Smooth muscle cell (in vitro differentiated cells): ENCODE results near the gene MT3. TPM values are rescaled to one million over a fixed set of nuclear protein-coding genes. Genes with fewer than 3 reads are reported as not detected.

Experiments
- DNase-seq: peaks from one replicate; lab custom pipeline; 2025; ENCODE audit not compliant: unreplicated experiment; lab: John Stamatoyannopoulos, UW
- H2AFZ ChIP-seq: fragments of 200-600 bp; sonication (generic); 2 replicates; pipeline ENCODE4 v1.6.0; 2016; ENCODE audit warnings: antibody characterized with exemption, low read depth, mild to moderate bottlenecking
- H3F3A ChIP-seq: fragments of 200-600 bp; sonication (generic); 2 replicates; pipeline ENCODE4 v1.6.0; 2017; ENCODE audit warnings: antibody characterized with exemption, low read depth
- H3K27ac ChIP-seq: fragments of 200-600 bp; sonication (generic); 2 replicates; pipeline ENCODE4 v1.5.1; 2016; ENCODE audit warnings: low read depth, mild to moderate bottlenecking
- H3K27me3 ChIP-seq: fragments of 200-600 bp; sonication (generic); 2 replicates; pipeline ENCODE4 v1.6.1; 2016; ENCODE audit warnings: low read depth, mild to moderate bottlenecking
- H3K36me3 ChIP-seq: fragments of 200-600 bp; sonication (generic); 2 replicates; pipeline ENCODE4 v1.5.1; 2016; ENCODE audit warnings: low read depth
- H3K4me1 ChIP-seq: fragments of 200-600 bp; sonication (generic); 2 replicates; pipeline ENCODE4 v1.5.1; 2016; ENCODE audit warnings: low read depth
- H3K4me2 ChIP-seq: fragments of 200-600 bp; sonication (generic); 2 replicates; pipeline ENCODE4 v1.6.0; 2016; ENCODE audit warnings: mild to moderate bottlenecking
- H3K4me3 ChIP-seq: fragments of 200-600 bp; sonication (generic); 2 replicates; pipeline ENCODE4 v1.5.1; 2016; ENCODE audit warnings: mild to moderate bottlenecking
- H3K79me2 ChIP-seq: fragments of 200-600 bp; sonication (generic); 2 replicates; pipeline ENCODE4 v1.6.0; 2016; ENCODE audit warnings: low read depth, mild to moderate bottlenecking
- H3K9ac ChIP-seq: fragments of 200-600 bp; sonication (generic); 2 replicates; pipeline ENCODE4 v1.6.0; 2016; ENCODE audit warnings: low read depth
- H3K9me3 ChIP-seq: fragments of 200-600 bp; sonication (generic); replicated peaks from 2 replicates; pipeline ENCODE4 v1.5.1; 2016; ENCODE audit warnings: low read depth
- H4K20me1 ChIP-seq: fragments of 200-600 bp; sonication (generic); 2 replicates; pipeline ENCODE4 v1.6.0; 2016; ENCODE audit warnings: low read depth
- WGBS: methylation state at CpG from one replicate; pipeline ENCODE4 v1.1.7; 2016; ENCODE audit warnings: low lambda C conversion rate; 5-methylcytosine and 5-hydroxymethylcytosine counted together
- polyA plus RNA-seq: library from polyadenylated mRNA; unstranded; fragments of >200 nt; fragmentation: Nextera tagmentation; extraction: Ambion mirVana; gene quantifications from 2 replicates; pipeline ENCODE4 v1.2.1, GENCODE V29; 2016
- total RNA-seq: library from RNA; depleted of rRNA; stranded (reverse); fragments of >200 nt; gene quantifications from 2 replicates; pipeline ENCODE4 v1.2.3, GENCODE V29; 2014
- TF ChIP-seq, protein P1 (sequence below): fragments of 200-600 bp; sonication (generic); IDR thresholded peaks from 2 replicates; pipeline ENCODE4 v1.5.1; 2017; ENCODE audit warnings: borderline replicate concordance, mild to moderate bottlenecking, antibody characterized with exemption; ENCODE audit not compliant: insufficient read depth, poor library complexity, severe bottlenecking

MT3 gene
- total and polyA plus RNA-seq, 2 experiments from 2014 or later, result not detected

DNA sequence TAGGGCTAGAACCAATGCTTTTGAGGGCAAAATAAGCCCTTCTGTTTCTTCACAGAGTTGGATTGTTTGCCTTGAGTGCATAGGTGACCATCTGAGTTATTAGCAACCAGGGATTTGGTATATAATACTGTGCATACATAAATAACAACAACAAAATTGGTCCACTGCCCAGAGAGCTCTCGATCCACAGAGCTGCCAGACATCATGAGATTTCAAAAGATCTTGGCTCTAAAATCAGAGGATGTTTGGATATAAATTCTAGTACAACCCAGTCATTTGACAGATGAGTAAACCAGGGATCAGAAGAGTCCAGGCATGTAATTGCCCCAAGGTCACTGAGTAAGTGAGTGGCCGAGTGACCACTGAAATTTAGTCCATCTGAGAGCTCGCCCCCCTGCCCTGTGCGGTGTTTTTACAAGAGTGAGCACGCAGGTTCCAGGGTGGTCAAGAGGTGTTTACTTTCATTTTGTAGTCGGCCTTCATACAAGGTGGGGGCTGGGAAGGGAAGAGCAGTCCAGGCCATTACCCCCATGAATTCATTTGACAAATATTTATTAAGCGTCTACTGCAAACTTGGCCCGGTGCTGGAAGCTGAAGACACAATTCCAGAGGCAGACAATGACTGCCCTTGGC lies 17.3 kb downstream of the MT3 start:
- no peak overlapping the region for H3K4me3 ChIP-seq
- peaks cover 23% of the 10 kb centered on the region for H3F3A ChIP-seq
- H3K27ac ChIP-seq, result peak overlapping the region; percentile 93
- no peaks in the 10 kb centered on the region for H3K27me3 ChIP-seq
- WGBS, result 55% methylated on average over 8 of the region's 8 CpGs
- DNase-seq, result no peak
- no peaks in the 10 kb centered on the region for H3K36me3 ChIP-seq
- H3K4me2 ChIP-seq, result peak overlapping the region; percentile 60
- peaks cover 18% of the 10 kb centered on the region for H3K4me1 ChIP-seq
- H2AFZ ChIP-seq, result no peak overlapping the region
- peak overlapping the region; percentile 32 for H3K9ac ChIP-seq
- H3K79me2 ChIP-seq, result no peaks in the 10 kb centered on the region
- TF ChIP-seq, protein P1, sequence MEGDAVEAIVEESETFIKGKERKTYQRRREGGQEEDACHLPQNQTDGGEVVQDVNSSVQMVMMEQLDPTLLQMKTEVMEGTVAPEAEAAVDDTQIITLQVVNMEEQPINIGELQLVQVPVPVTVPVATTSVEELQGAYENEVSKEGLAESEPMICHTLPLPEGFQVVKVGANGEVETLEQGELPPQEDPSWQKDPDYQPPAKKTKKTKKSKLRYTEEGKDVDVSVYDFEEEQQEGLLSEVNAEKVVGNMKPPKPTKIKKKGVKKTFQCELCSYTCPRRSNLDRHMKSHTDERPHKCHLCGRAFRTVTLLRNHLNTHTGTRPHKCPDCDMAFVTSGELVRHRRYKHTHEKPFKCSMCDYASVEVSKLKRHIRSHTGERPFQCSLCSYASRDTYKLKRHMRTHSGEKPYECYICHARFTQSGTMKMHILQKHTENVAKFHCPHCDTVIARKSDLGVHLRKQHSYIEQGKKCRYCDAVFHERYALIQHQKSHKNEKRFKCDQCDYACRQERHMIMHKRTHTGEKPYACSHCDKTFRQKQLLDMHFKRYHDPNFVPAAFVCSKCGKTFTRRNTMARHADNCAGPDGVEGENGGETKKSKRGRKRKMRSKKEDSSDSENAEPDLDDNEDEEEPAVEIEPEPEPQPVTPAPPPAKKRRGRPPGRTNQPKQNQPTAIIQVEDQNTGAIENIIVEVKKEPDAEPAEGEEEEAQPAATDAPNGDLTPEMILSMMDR, result no peak
- no peaks in the 10 kb centered on the region for H4K20me1 ChIP-seq
- no peaks in the 10 kb centered on the region for H3K9me3 ChIP-seq

DNA sequence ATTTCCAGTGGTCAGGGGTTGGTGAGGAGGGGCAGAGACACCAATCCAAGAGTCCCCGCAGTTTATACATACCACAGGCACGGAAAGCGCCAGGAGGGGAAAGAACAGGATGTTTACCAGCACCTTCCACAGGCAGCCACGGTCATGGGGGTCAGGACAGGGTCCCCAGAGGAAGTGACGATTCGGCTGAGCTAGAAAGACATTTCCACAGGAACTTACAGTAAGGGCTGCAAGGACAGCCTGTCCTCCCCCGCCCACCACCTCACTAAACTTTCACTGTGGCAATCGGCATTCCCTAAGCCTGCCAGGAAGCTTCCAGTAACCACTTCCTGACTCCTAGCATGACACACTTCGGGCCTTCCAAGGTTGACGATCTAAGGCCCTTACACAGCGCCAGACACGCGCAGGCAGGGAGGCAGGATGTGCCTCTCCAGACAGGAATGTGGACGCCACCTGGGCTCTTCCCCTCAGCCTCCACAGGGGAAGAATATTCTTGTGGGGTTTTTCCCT lies 17.8 kb downstream of the MT3 start:
- Histone ChIP-seq H3K27ac (peak overlapping the region; percentile 93), H3K9ac (peak overlapping the region; percentile 32), H3K79me2 (no peaks in the 10 kb centered on the region), H4K20me1 (no peaks in the 10 kb centered on the region), H3K36me3 (no peaks in the 10 kb centered on the region), H3K4me3 (no peak overlapping the region), H3K4me2 (peak overlapping the region; percentile 88), H2AFZ (no peak overlapping the region), H3F3A (peaks cover 23% of the 10 kb centered on the region), H3K9me3 (no peaks in the 10 kb centered on the region), H3K27me3 (no peaks in the 10 kb centered on the region), H3K4me1 (peaks cover 18% of the 10 kb centered on the region)
- no peak for DNase-seq
- TF ChIP-seq, protein P1, result no peak
- 21% methylated on average over 14 of the region's 14 CpGs for WGBS

DNA sequence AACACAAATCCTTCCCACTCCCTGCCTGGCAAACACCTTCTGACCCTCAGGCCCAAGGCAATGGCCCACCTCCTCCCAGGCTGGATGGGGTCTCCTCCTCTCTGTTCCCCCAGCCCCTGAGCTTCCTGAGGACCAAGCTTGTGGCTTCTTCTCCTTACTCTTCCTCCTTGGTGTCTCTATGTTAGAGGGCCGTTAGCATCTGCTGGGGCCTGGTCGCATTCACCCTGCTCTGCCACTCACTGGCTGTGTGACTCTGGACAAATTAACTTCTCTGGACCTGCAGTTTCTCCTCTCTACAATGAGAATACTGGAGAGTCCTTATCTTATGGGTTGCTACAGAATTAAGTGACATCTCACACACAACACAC lies 18.3 kb downstream of the MT3 start:
- Histone ChIP-seq H3K9me3 (no peaks in the 10 kb centered on the region), H3K9ac (peak overlapping the region; percentile 58), H3K27ac (peak overlapping the region; percentile 93), H3K4me2 (peak overlapping the region; percentile 88), H2AFZ (no peak overlapping the region), H3K4me3 (peak overlapping the region; percentile 57), H3K79me2 (no peaks in the 10 kb centered on the region), H3K4me1 (peaks cover 18% of the 10 kb centered on the region), H3K36me3 (no peaks in the 10 kb centered on the region), H3K27me3 (no peaks in the 10 kb centered on the region), H4K20me1 (no peaks in the 10 kb centered on the region), H3F3A (peaks cover 23% of the 10 kb centered on the region)
- TF ChIP-seq, protein P1, result no peak
- no peak for DNase-seq
- 76% methylated on average over 2 of the region's 2 CpGs for WGBS
